HCT116 (cell line): ENCODE measurements around the gene ZBTB20. TPM values are rescaled to one million over a fixed set of nuclear protein-coding genes. Genes with fewer than 3 reads are reported as not detected.

Experiments
- ATAC-seq: fragments of 200-7000 bp; cut with Tn5 transposase; 2 replicates; pipeline ENCODE4 v1.9.1; 2020; ENCODE audit warnings: mild to moderate bottlenecking, moderate library complexity
- BruUV-seq: library from RNA; stranded (reverse); fragments of 400-500 nt; replicated peaks from 2 replicates; lab custom pipeline; 2021; lab: Mats Ljungman, UMichigan
- CTCF ChIA-PET: fragments of 300-600 bp; sonication (Branson Sonifier 250); formaldehyde crosslinking; loops from one replicate; lab custom pipeline; 2021; ENCODE audit warnings: antibody characterized with exemption; lab: Charles Lee
- POLR2A ChIA-PET: fragments of 300-600, 350-600 bp; sonication (Branson Sonifier 250); formaldehyde crosslinking; loops from one replicate; lab custom pipeline; 2021; ENCODE audit warnings: antibody characterized with exemption; lab: Charles Lee
- RAD21 ChIA-PET, 2 experiments: fragments of 300-600 bp; sonication (Branson Sonifier 250); formaldehyde crosslinking; loops; one replicate each; lab custom pipeline; 2023; ENCODE audit warnings: low total read pairs in 2 of 2; ENCODE audit not compliant: uncharacterized antibody in 2 of 2, unreplicated experiment in 2 of 2, low non-redundant PET in 1 of 2; lab: Charles Lee
- DNase-seq: peaks from one replicate; pipeline ENCODE4 v3.0.0-alpha.2; 2010; ENCODE audit warnings: low read depth, low spot score
- H2AFZ ChIP-seq: fragments of 200-600 bp; shearing (Covaris generic), sonication (generic); 2 replicates; pipeline ENCODE4 v1.6.1; 2017; ENCODE audit warnings: low read depth, mixed run types, mixed read lengths, antibody characterized with exemption, low read length; ENCODE audit not compliant: poor library complexity, severe bottlenecking
- H3K27ac ChIP-seq: 2 replicates; pipeline ENCODE4 v1.5.1; 2012; ENCODE audit warnings: low read depth, low read length
- H3K27me3 ChIP-seq: fragments of 200-600 bp; sonication (generic); 2 replicates; pipeline ENCODE4 v1.6.1; 2016; ENCODE audit warnings: mixed run types, low read length, mixed read lengths; ENCODE audit not compliant: insufficient read depth
- H3K36me3 ChIP-seq, 2 experiments: fragments of 200-500 bp in 1 of 2; fragments of 200-600 bp in 1 of 2; sonication (Bioruptor generic) in 1 of 2; sonication (generic) in 1 of 2; 2 replicates each; pipeline versions ENCODE4 v1.5.1 to v1.6.1; 2014 to 2016; ENCODE audit warnings: low read length in 2 of 2, inconsistent platforms in 1 of 2, mixed read lengths in 1 of 2, mixed run types in 1 of 2; ENCODE audit not compliant: insufficient read depth in 2 of 2, control insufficient read depth in 1 of 2
- H3K4me1 ChIP-seq, 2 experiments: fragments of 200-600 bp in 1 of 2; sonication (generic) in 1 of 2; 2 replicates each; pipeline versions ENCODE4 v1.5.1 to v1.6.1; 2012 to 2017; ENCODE audit warnings: low read length in 2 of 2, inconsistent platforms in 1 of 2, mild to moderate bottlenecking in 1 of 2, mixed read lengths in 1 of 2, mixed run types in 1 of 2, moderate library complexity in 1 of 2; ENCODE audit not compliant: insufficient read depth in 2 of 2, control insufficient read depth in 1 of 2
- H3K4me2 ChIP-seq: fragments of 200-600 bp; sonication (generic); 2 replicates; pipeline ENCODE4 v1.6.1; 2017; ENCODE audit warnings: mixed run types, low read length, mixed read lengths
- H3K4me3 ChIP-seq, 2 experiments: fragments of 200-600 bp in 1 of 2; sonication (generic) in 1 of 2; replicated peaks in 1 of 2; 2 replicates each; pipeline ENCODE4 v1.5.1; 2011 to 2016; ENCODE audit warnings: low read length in 2 of 2, control low read depth in 1 of 2, low read depth in 1 of 2, mild to moderate bottlenecking in 1 of 2, mixed read lengths in 1 of 2, mixed run types in 1 of 2
- H3K79me2 ChIP-seq: fragments of 200-600 bp; sonication (generic); 2 replicates; pipeline ENCODE4 v1.6.1; 2017; ENCODE audit warnings: mild to moderate bottlenecking, mixed run types, low read length, moderate library complexity, mixed read lengths; ENCODE audit not compliant: insufficient read depth
- H3K9ac ChIP-seq: fragments of 200-600 bp; sonication (generic); 2 replicates; pipeline ENCODE4 v1.6.1; 2016; ENCODE audit warnings: low read length, mixed read lengths
- H3K9me2 ChIP-seq: fragments of 200-600 bp; sonication (generic), shearing (Covaris generic); 2 replicates; pipeline ENCODE4 v1.6.1; 2017; ENCODE audit warnings: mixed run types, mild to moderate bottlenecking, moderate library complexity; ENCODE audit not compliant: insufficient read depth
- H3K9me3 ChIP-seq, 2 experiments: fragments of 200-500 bp in 1 of 2; fragments of 200-600 bp in 1 of 2; sonication (Bioruptor generic) in 1 of 2; sonication (generic) in 1 of 2; 2 replicates each; pipeline ENCODE4 v1.6.1; 2014 to 2017; ENCODE audit warnings: low read length in 2 of 2, mixed read lengths in 2 of 2, inconsistent platforms in 1 of 2, low read depth in 1 of 2, mild to moderate bottlenecking in 1 of 2, mixed run types in 1 of 2, moderate library complexity in 1 of 2; ENCODE audit not compliant: control insufficient read depth in 1 of 2, insufficient read depth in 1 of 2
- H4K20me1 ChIP-seq: fragments of 200-600 bp; sonication (generic), shearing (Covaris generic); 2 replicates; pipeline ENCODE4 v1.6.1; 2017; ENCODE audit warnings: mixed run types, mild to moderate bottlenecking, moderate library complexity; ENCODE audit not compliant: insufficient read depth
- CBX3 ChIP-seq: IDR thresholded peaks from 2 replicates; pipeline ENCODE4 v1.6.1; 2012; ENCODE audit warnings: low read depth
- CEBPB ChIP-seq: IDR thresholded peaks from 2 replicates; pipeline ENCODE4 v1.6.1; 2012; ENCODE audit warnings: low read depth
- EGR1 ChIP-seq: IDR thresholded peaks from 2 replicates; pipeline ENCODE4 v1.6.1; 2012; ENCODE audit warnings: low read depth
- EZH2 ChIP-seq: fragments of 200-600 bp; sonication (generic); IDR thresholded peaks from 2 replicates; pipeline ENCODE4 v1.6.1; 2017; ENCODE audit warnings: antibody characterized with exemption, mixed run types
- EZH2phosphoT487 ChIP-seq: fragments of 200-600 bp; IDR thresholded peaks from 2 replicates; pipeline ENCODE4 v1.6.1; 2018; ENCODE audit warnings: antibody characterized with exemption, borderline replicate concordance
- FOSL1 ChIP-seq: IDR thresholded peaks from 2 replicates; pipeline ENCODE4 v1.6.1; 2012; ENCODE audit warnings: low read depth
- JUND ChIP-seq: IDR thresholded peaks from 2 replicates; pipeline ENCODE4 v1.6.1; 2012
- POLR2A ChIP-seq: IDR thresholded peaks from 2 replicates; pipeline ENCODE4 v1.7.0; 2011; ENCODE audit warnings: borderline replicate concordance; ENCODE audit not compliant: insufficient read depth, insufficient read length; ENCODE audit errors: extremely low read depth
- POLR2AphosphoS5 ChIP-seq: IDR thresholded peaks from 2 replicates; pipeline ENCODE4 v1.6.1; 2011; ENCODE audit warnings: mild to moderate bottlenecking, low read depth, low read length, moderate library complexity
- SP1 ChIP-seq: IDR thresholded peaks from 2 replicates; pipeline ENCODE4 v1.6.1; 2012; ENCODE audit warnings: low read depth
- TCF7L2 ChIP-seq: IDR thresholded peaks from 2 replicates; pipeline ENCODE4 v1.7.0; 2011; ENCODE audit warnings: borderline replicate concordance, inconsistent platforms; ENCODE audit not compliant: insufficient read depth, insufficient read length; ENCODE audit errors: extremely low read depth
- YY1 ChIP-seq: IDR thresholded peaks from 2 replicates; pipeline ENCODE4 v1.6.1; 2011; ENCODE audit warnings: low read length, low read depth, moderate library complexity, mild to moderate bottlenecking; ENCODE audit not compliant: insufficient replicate concordance; ENCODE audit errors: extremely low read depth
- ZNF274 ChIP-seq: fragments of 200-500 bp; sonication (Bioruptor generic); IDR thresholded peaks from 2 replicates; pipeline ENCODE4 v1.6.1; 2014; ENCODE audit warnings: mild to moderate bottlenecking, low read depth, low read length, inconsistent platforms
- intact Hi-C: fragments of 100-400 bp; cut with micrococcal nuclease; formaldehyde crosslinking; loops from 2 replicates; pipeline ENCODE4 v1.10.0; 2022
- total RNA-seq: library from RNA; stranded (reverse); gene quantifications from one replicate; pipeline ENCODE4 v1.2.1, GENCODE V29; 2021; ENCODE audit not compliant: unreplicated experiment
- TF ChIP-seq, protein P1 (sequence below): IDR thresholded peaks from 2 replicates; pipeline ENCODE4 v1.6.1; 2012
- TF ChIP-seq, protein P2 (sequence below), 3 experiments: fragments of 200-600 bp in 1 of 3; sonication (generic) in 1 of 3; IDR thresholded peaks in 2 of 3; conservative IDR thresholded peaks in 1 of 3; 2 replicates each; pipeline ENCODE4 v1.5.1; 2012 to 2017; ENCODE audit warnings: low read depth in 2 of 3, low read length in 2 of 3, antibody characterized with exemption in 1 of 3, borderline replicate concordance in 1 of 3, control low read depth in 1 of 3, mild to moderate bottlenecking in 1 of 3, mixed read lengths in 1 of 3, mixed run types in 1 of 3, moderate library complexity in 1 of 3; ENCODE audit not compliant: insufficient read depth in 1 of 3

ZBTB20 gene
- total RNA-seq, 1 experiment from 2014 or later, result 42.1 TPM

GRCh38 chr3:114584734-114585371 is 562.2 kb downstream of the ZBTB20 start:
- Histone ChIP-seq H3K27me3 (no peaks in the 10 kb centered on the region), H2AFZ (no peak overlapping the region), H3K4me2 (no peak overlapping the region), H3K36me3 (peaks cover 0 to 15% of the 10 kb centered on the region in 2 experiments; a peak in 1 of 4 replicates), H4K20me1 (no peaks in the 10 kb centered on the region), H3K79me2 (peaks cover 99% of the 10 kb centered on the region), H3K4me1 (peaks cover 31 to 52% of the 10 kb centered on the region in 2 experiments), H3K9me3 (no peaks in the 10 kb centered on the region), H3K9ac (no peak overlapping the region), H3K27ac (peak overlapping the region; percentile 54), H3K9me2 (no peaks in the 10 kb centered on the region), H3K4me3 (no peak overlapping the region)
- ChIA-PET CTCF (interaction anchor here (0.5 to 1.2 kb wide), 3 partner anchors 12 to 561 kb away, joined by 3 to 4 read pairs (median 4); no protein-coding TSS in a partner anchor), RAD21 (no interaction called here), POLR2A (no interaction called here)
- BruUV-seq, result no TSS peak
- DNase-seq (no peak), ATAC-seq (peak; percentile 34; the same call in 1 of the 2 replicates)
- TF ChIP-seq JUND (no peak), EGR1 (no peak), CBX3 (no peak), EZH2phosphoT487 (no peak), POLR2AphosphoS5 (no peak), YY1 (no peak), POLR2A (no peak), TCF7L2 (no peak), CEBPB (no peak), FOSL1 (no peak), ZNF274 (no peak), EZH2 (no peak), SP1 (no peak)
- TF ChIP-seq, protein P1, sequence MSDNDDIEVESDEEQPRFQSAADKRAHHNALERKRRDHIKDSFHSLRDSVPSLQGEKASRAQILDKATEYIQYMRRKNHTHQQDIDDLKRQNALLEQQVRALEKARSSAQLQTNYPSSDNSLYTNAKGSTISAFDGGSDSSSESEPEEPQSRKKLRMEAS, result no peak
- TF ChIP-seq, protein P2, sequence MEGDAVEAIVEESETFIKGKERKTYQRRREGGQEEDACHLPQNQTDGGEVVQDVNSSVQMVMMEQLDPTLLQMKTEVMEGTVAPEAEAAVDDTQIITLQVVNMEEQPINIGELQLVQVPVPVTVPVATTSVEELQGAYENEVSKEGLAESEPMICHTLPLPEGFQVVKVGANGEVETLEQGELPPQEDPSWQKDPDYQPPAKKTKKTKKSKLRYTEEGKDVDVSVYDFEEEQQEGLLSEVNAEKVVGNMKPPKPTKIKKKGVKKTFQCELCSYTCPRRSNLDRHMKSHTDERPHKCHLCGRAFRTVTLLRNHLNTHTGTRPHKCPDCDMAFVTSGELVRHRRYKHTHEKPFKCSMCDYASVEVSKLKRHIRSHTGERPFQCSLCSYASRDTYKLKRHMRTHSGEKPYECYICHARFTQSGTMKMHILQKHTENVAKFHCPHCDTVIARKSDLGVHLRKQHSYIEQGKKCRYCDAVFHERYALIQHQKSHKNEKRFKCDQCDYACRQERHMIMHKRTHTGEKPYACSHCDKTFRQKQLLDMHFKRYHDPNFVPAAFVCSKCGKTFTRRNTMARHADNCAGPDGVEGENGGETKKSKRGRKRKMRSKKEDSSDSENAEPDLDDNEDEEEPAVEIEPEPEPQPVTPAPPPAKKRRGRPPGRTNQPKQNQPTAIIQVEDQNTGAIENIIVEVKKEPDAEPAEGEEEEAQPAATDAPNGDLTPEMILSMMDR (IDR thresholded peaks at IDR 0.05 in 2 of 3, conservative IDR thresholded peaks at IDR 0.05 in 1 of 3; ENCODE audit: borderline replicate concordance in 1 of 3, insufficient read depth in 1 of 3, low read depth in 2 of 3, low read length in 2 of 3), result no peak
- intact Hi-C loops, result no loop called here
